GM12892 (cell line): Measurements from ENCODE around the gene ZFR2.

Experiments used
- POLR2A ChIP-seq: IDR thresholded peaks from 2 replicates; pipeline ENCODE4 v1.6.1; 2011; ENCODE audit warnings: low read depth, low read length, control low read depth
- POLR2AphosphoS5 ChIP-seq: IDR thresholded peaks from 2 replicates; pipeline ENCODE4 v1.6.1; 2011; ENCODE audit warnings: low read depth, low read length, control low read depth
- TAF1 ChIP-seq: IDR thresholded peaks from 2 replicates; pipeline ENCODE4 v1.6.1; 2011; ENCODE audit warnings: low read depth, mild to moderate bottlenecking, control low read depth, low read length, borderline replicate concordance

GRCh38 chr19:3793799-3794198, 75.0 kb downstream of the ZFR2 start:
- no peak for TF ChIP-seq POLR2A
- no peak for TF ChIP-seq TAF1
- no peak for TF ChIP-seq POLR2AphosphoS5
